Forelimb muscle (tissue), 1 donor: ENCODE measurements around the gene CATSPERZ. TPM values are rescaled to one million over a fixed set of nuclear protein-coding genes. Genes with fewer than 3 reads are reported as not detected.

Source experiments
- DNase-seq: peaks from one replicate; pipeline ENCODE4 v3.0.0-alpha.2; 2013; ENCODE audit warnings: low read depth
- polyA plus RNA-seq: library from polyadenylated mRNA; unstranded; fragments of 120-200 nt; gene quantifications from one replicate; pipeline ENCODE4 v1.2.1, GENCODE V29; 2013; ENCODE audit not compliant: insufficient read length

The CATSPERZ gene
- polyA plus RNA-seq, 1 donor, result not detected

- DNase-seq, result no peak
These were observed 41.3 kb downstream of the CATSPERZ start for GRCh38 chr11:64341429-64341828.

GRCh38 chr11:64341851-64342791 lies 42.0 kb downstream of the CATSPERZ start:
- DNase-seq, result no peak

GRCh38 chr11:64342869-64343745 lies 42.9 kb downstream of the CATSPERZ start:
- no peak for DNase-seq

GRCh38 chr11:64343767-64344559 lies 43.8 kb downstream of the CATSPERZ start:
- no peak for DNase-seq

- no peak for DNase-seq
These were observed 44.6 kb downstream of the CATSPERZ start for GRCh38 chr11:64344787-64345186.

GRCh38 chr11:64347193-64347867 lies 47.2 kb downstream of the CATSPERZ start:
- no peak for DNase-seq

GRCh38 chr11:64348383-64349024 lies 48.3 kb downstream of the CATSPERZ start:
- DNase-seq, result no peak

- DNase-seq, result no peak
These were observed 48.8 kb downstream of the CATSPERZ start for GRCh38 chr11:64349025-64349387.

- no peak for DNase-seq
These were observed 49.2 kb downstream of the CATSPERZ start for GRCh38 chr11:64349404-64349803.

GRCh38 chr11:64351136-64351631 lies 51.0 kb downstream of the CATSPERZ start:
- DNase-seq, result no peak

GRCh38 chr11:64352099-64352994 lies 52.2 kb downstream of the CATSPERZ start:
- no peak for DNase-seq

GRCh38 chr11:64352995-64353714 lies 53.0 kb downstream of the CATSPERZ start:
- no peak for DNase-seq

- DNase-seq, result no peak
These were observed 53.8 kb downstream of the CATSPERZ start for GRCh38 chr11:64353715-64354506.

Other genes starting within 250 kb of the CATSPERZ start
- gene MACROD1, start 134.2 kb upstream of the CATSPERZ start, polyA plus RNA-seq, result 68.0 TPM
- 137 TPM for gene STIP1, start 114.2 kb upstream of the CATSPERZ start, polyA plus RNA-seq
- 7.4 TPM for gene FERMT3, start 93.6 kb upstream of the CATSPERZ start, polyA plus RNA-seq
- gene TRPT1, start 74.2 kb upstream of the CATSPERZ start, polyA plus RNA-seq, result 69.1 TPM
- 19.8 TPM for gene NUDT22, start 74.1 kb upstream of the CATSPERZ start, polyA plus RNA-seq
- gene DNAJC4, start 69.8 kb upstream of the CATSPERZ start, polyA plus RNA-seq, result 65.1 TPM
- 94.3 TPM for gene VEGFB, start 65.8 kb upstream of the CATSPERZ start, polyA plus RNA-seq
- 43.2 TPM for gene FKBP2, start 59.3 kb upstream of the CATSPERZ start, polyA plus RNA-seq
- gene PPP1R14B, start 53.4 kb upstream of the CATSPERZ start, polyA plus RNA-seq, result 192 TPM
- gene PLCB3, start 48.8 kb upstream of the CATSPERZ start, polyA plus RNA-seq, result 9.7 TPM
- 27.5 TPM for gene BAD, start 15.7 kb upstream of the CATSPERZ start, polyA plus RNA-seq
- gene GPR137, start 14.5 kb upstream of the CATSPERZ start, polyA plus RNA-seq, result 22.0 TPM
- gene KCNK4, start 9.1 kb upstream of the CATSPERZ start, polyA plus RNA-seq, result not detected
- 35.5 TPM for gene ESRRA, start 5.2 kb downstream of the CATSPERZ start, polyA plus RNA-seq
- 154 TPM for gene TRMT112, start 17.2 kb downstream of the CATSPERZ start, polyA plus RNA-seq
- 133 TPM for gene PRDX5, start 17.8 kb downstream of the CATSPERZ start, polyA plus RNA-seq
- 3.9 TPM for gene CCDC88B, start 39.8 kb downstream of the CATSPERZ start, polyA plus RNA-seq
- gene RPS6KA4, start 58.8 kb downstream of the CATSPERZ start, polyA plus RNA-seq, result 12.3 TPM